H1 (cell line): ENCODE data around the gene CRTC3. TPM values are rescaled to one million over a fixed set of nuclear protein-coding genes. Genes with fewer than 3 reads are reported as not detected.

Experiments
- CTCF ChIA-PET: fragments of 300-600 bp; sonication (Branson Sonifier 250); formaldehyde crosslinking; loops from one replicate; lab custom pipeline; 2021; ENCODE audit not compliant: partially characterized antibody; lab: Charles Lee
- POLR2A ChIA-PET: fragments of 300-600 bp; sonication (Branson Sonifier 250); formaldehyde crosslinking; loops from one replicate; lab custom pipeline; 2021; ENCODE audit warnings: inconsistent platforms; ENCODE audit not compliant: partially characterized antibody; lab: Charles Lee
- DNase-seq, 2 experiments: peaks; one replicate each; pipeline versions ENCODE4 v3.0.0 to v3.0.0-alpha.2; 2010 to 2022; ENCODE audit warnings: low spot score in 2 of 2, low read depth in 1 of 2, mixed read lengths in 1 of 2
- FAIRE-seq: peaks from 2 replicates; lab custom pipeline; 2011; peaks lifted over from hg19 to GRCh38; lab: Jason Lieb, UNC
- H2AFZ ChIP-seq: 2 replicates; pipeline ENCODE4 v1.8.1; 2012; ENCODE audit warnings: low read length, inconsistent platforms
- H2AK5ac ChIP-seq: 2 replicates; pipeline ENCODE4 v1.6.1; 2013; ENCODE audit warnings: low read depth, low read length
- H2BK120ac ChIP-seq: replicated peaks from 2 replicates; pipeline ENCODE3; 2013; ENCODE audit warnings: low read depth, low read length, inconsistent platforms
- H2BK12ac ChIP-seq: 2 replicates; pipeline ENCODE4 v1.6.1; 2013; ENCODE audit warnings: low read depth, low read length
- H2BK15ac ChIP-seq: 2 replicates; pipeline ENCODE4 v1.6.1; 2013; ENCODE audit warnings: low read length
- H2BK20ac ChIP-seq: 2 replicates; pipeline ENCODE4 v1.6.1; 2013; ENCODE audit warnings: low read length
- H2BK5ac ChIP-seq: 2 replicates; pipeline ENCODE4 v1.6.1; 2013; ENCODE audit warnings: low read depth, low read length
- H3K14ac ChIP-seq: 2 replicates; pipeline ENCODE4 v1.6.1; 2013; ENCODE audit warnings: inconsistent platforms; ENCODE audit not compliant: insufficient read length
- H3K18ac ChIP-seq: 2 replicates; pipeline ENCODE4 v1.6.1; 2013; ENCODE audit warnings: low read length; ENCODE audit errors: extremely low read depth
- H3K23ac ChIP-seq: 2 replicates; pipeline ENCODE4 v1.6.1; 2013; ENCODE audit warnings: inconsistent platforms; ENCODE audit not compliant: insufficient read length
- H3K23me2 ChIP-seq: 2 replicates; pipeline ENCODE4 v1.6.1; 2013; ENCODE audit warnings: low read depth, low read length
- H3K27ac ChIP-seq: 2 replicates; pipeline ENCODE4 v1.6.1; 2011; ENCODE audit warnings: low read depth, low read length, inconsistent platforms
- H3K27me3 ChIP-seq, 4 experiments: replicated peaks in 1 of 4; 1 replicate in 1 of 4; 2 replicates in 3 of 4; pipeline versions ENCODE4 v1.6.1 to v1.8.1; 2011 to 2013; ENCODE audit warnings: low read length in 3 of 4, mild to moderate bottlenecking in 3 of 4, inconsistent platforms in 2 of 4, mixed read lengths in 2 of 4, moderate library complexity in 1 of 4; ENCODE audit not compliant: control insufficient read depth in 3 of 4, insufficient read depth in 3 of 4; ENCODE audit errors: extremely low read depth in 1 of 4
- H3K36me3 ChIP-seq, 4 experiments: 2 replicates each; pipeline versions ENCODE4 v1.6.1 to v1.8.1; 2011 to 2013; ENCODE audit warnings: mild to moderate bottlenecking in 4 of 4, low read length in 3 of 4, moderate library complexity in 2 of 4, control low read depth in 1 of 4, inconsistent platforms in 1 of 4; ENCODE audit not compliant: insufficient read depth in 4 of 4, control insufficient read depth in 2 of 4
- H3K4ac ChIP-seq: replicated peaks from 2 replicates; pipeline ENCODE3; 2013; ENCODE audit warnings: low read length, low read depth, mixed read lengths, inconsistent platforms; ENCODE audit not compliant: insufficient read length
- H3K4me1 ChIP-seq, 4 experiments: replicated peaks in 1 of 4; 1 replicate in 1 of 4; 2 replicates in 3 of 4; pipeline versions ENCODE4 v1.6.1 to v1.8.1; 2011 to 2013; ENCODE audit warnings: low read length in 3 of 4, inconsistent platforms in 2 of 4, mixed read lengths in 1 of 4; ENCODE audit not compliant: insufficient read depth in 4 of 4, control insufficient read depth in 3 of 4
- H3K4me2 ChIP-seq, 2 experiments: 2 replicates each; pipeline versions ENCODE4 v1.6.1 to v1.8.1; 2011 to 2013; ENCODE audit warnings: low read depth in 2 of 2, low read length in 2 of 2, control low read depth in 1 of 2, inconsistent platforms in 1 of 2, mild to moderate bottlenecking in 1 of 2; ENCODE audit not compliant: insufficient read depth in 1 of 2
- H3K4me3 ChIP-seq, 4 experiments: fragments of 200-600, 300-600 bp in 1 of 4; sonication (generic), shearing (Covaris generic), sonication (Bioruptor Twin) in 1 of 4; 2 replicates each; pipeline versions ENCODE4 v1.5.1 to v1.8.1; 2011 to 2016; ENCODE audit warnings: low read length in 4 of 4, low read depth in 3 of 4, control low read depth in 2 of 4, inconsistent platforms in 2 of 4, mild to moderate bottlenecking in 2 of 4, mixed read lengths in 1 of 4, moderate library complexity in 1 of 4; ENCODE audit not compliant: insufficient read depth in 2 of 4; ENCODE audit errors: extremely low read depth in 1 of 4
- H3K56ac ChIP-seq: replicated peaks from 2 replicates; pipeline ENCODE3; 2013; ENCODE audit warnings: low read depth, mild to moderate bottlenecking, mixed read lengths, low read length, inconsistent platforms; ENCODE audit not compliant: insufficient read length
- H3K79me1 ChIP-seq: 2 replicates; pipeline ENCODE4 v1.6.1; 2013; ENCODE audit warnings: low read depth, low read length, control low read depth
- H3K79me2 ChIP-seq, 2 experiments: 2 replicates each; pipeline versions ENCODE4 v1.6.1 to v1.8.1; 2012 to 2013; ENCODE audit warnings: low read length in 2 of 2, mild to moderate bottlenecking in 2 of 2, inconsistent platforms in 1 of 2; ENCODE audit not compliant: insufficient read depth in 2 of 2, control insufficient read depth in 1 of 2
- H3K9ac ChIP-seq, 4 experiments: replicated peaks in 1 of 4; 1 replicate in 1 of 4; 2 replicates in 3 of 4; pipeline versions ENCODE4 v1.6.1 to v1.8.1; 2011 to 2013; ENCODE audit warnings: low read depth in 3 of 4, low read length in 3 of 4, control low read depth in 2 of 4, mild to moderate bottlenecking in 2 of 4, moderate library complexity in 2 of 4, inconsistent platforms in 1 of 4; ENCODE audit errors: extremely low read depth in 1 of 4
- H3K9me3 ChIP-seq, 2 experiments: 2 replicates each; pipeline versions ENCODE4 v1.6.1 to v1.8.1; 2012 to 2013; ENCODE audit warnings: mild to moderate bottlenecking in 2 of 2, moderate library complexity in 2 of 2, control low read depth in 1 of 2, inconsistent platforms in 1 of 2, low read depth in 1 of 2, low read length in 1 of 2, mixed read lengths in 1 of 2; ENCODE audit not compliant: insufficient read depth in 2 of 2
- H4K20me1 ChIP-seq, 2 experiments: replicated peaks in 1 of 2; 2 replicates each; pipeline versions ENCODE3 to v1.8.1; 2011 to 2013; ENCODE audit warnings: inconsistent platforms in 2 of 2, low read length in 2 of 2, mild to moderate bottlenecking in 1 of 2; ENCODE audit not compliant: insufficient read depth in 2 of 2, control insufficient read depth in 1 of 2
- H4K5ac ChIP-seq: 2 replicates; pipeline ENCODE4 v1.6.1; 2013; ENCODE audit warnings: low read length, low read depth, mixed read lengths, inconsistent platforms; ENCODE audit not compliant: insufficient read length
- H4K8ac ChIP-seq: 2 replicates; pipeline ENCODE4 v1.8.0; 2013; ENCODE audit warnings: mild to moderate bottlenecking, moderate library complexity, low read length, inconsistent platforms; ENCODE audit not compliant: insufficient read depth; ENCODE audit errors: extremely low read depth
- H4K91ac ChIP-seq: replicated peaks from 2 replicates; pipeline ENCODE3; 2013; ENCODE audit warnings: low read length, mixed read lengths, inconsistent platforms; ENCODE audit not compliant: insufficient read length
- CREB1 ChIP-seq: IDR thresholded peaks from 2 replicates; pipeline ENCODE4 v1.6.1; 2012; ENCODE audit warnings: inconsistent platforms
- RBBP5 ChIP-seq: IDR thresholded peaks from 2 replicates; pipeline ENCODE4 v1.7.1; 2012; ENCODE audit warnings: low read depth, mild to moderate bottlenecking, inconsistent platforms, low read length, moderate library complexity, borderline replicate concordance
- ZNF274 ChIP-seq: IDR thresholded peaks from 2 replicates; pipeline ENCODE4 v1.7.0; 2012; ENCODE audit warnings: low read length, borderline replicate concordance; ENCODE audit errors: extremely low read depth
- whole genome bisulfite sequencing, 2 experiments: shearing (Covaris generic) in 1 of 2; methylation state at CpG; one replicate each; pipeline versions ENCODE4 v1.1.6 to v1.1.7; 2013 to 2015; ENCODE audit warnings: low lambda C conversion rate in 2 of 2, mixed read lengths in 2 of 2, inconsistent platforms in 1 of 2, low coverage in 1 of 2, missing lambda C conversion rate in 1 of 2; ENCODE audit not compliant: insufficient replicate concordance in 2 of 2, insufficient coverage in 1 of 2, insufficient read length in 1 of 2; ENCODE audit errors: extremely low coverage in 1 of 2, missing lambda C conversion rate in 1 of 2; 5-methylcytosine and 5-hydroxymethylcytosine counted together
- polyA plus RNA-seq, 7 experiments: library from polyadenylated mRNA; depleted of rRNA in 3 of 7; stranded (reverse) in 5 of 7; unstranded in 2 of 7; fragments of >200 nt in 5 of 7; fragments of 200-250 nt in 2 of 7; gene quantifications; 1 replicate in 5 of 7; 2 replicates in 1 of 7; 4 replicates in 1 of 7; pipeline versions ENCODE4 v1.2.1 to v1.2.3, GENCODE V29; 2011 to 2013; ENCODE audit warnings: missing spikeins in 2 of 7, mixed read lengths in 2 of 7
- total RNA-seq: library from RNA; stranded (reverse); fragmentation: NEBNext Ultra II Directional; extraction: Animal tissue kit (Norgen Biotek cat#: 25700); gene quantifications from 2 replicates; pipeline ENCODE4 v1.2.1, GENCODE V29; 2021

Gene CRTC3
- total and polyA plus RNA-seq, 2 of the 8 experiments (the other 6 are each of a cell fraction or from before 2014, with no cell fraction given), result 5.0 to 5.3 TPM

- H3K4me2 ChIP-seq, result no peak overlapping the region
- H4K20me1 ChIP-seq, result no peaks in the 10 kb centered on the region
- H3K27ac ChIP-seq, result no peak overlapping the region
- no peak overlapping the region for H2BK120ac ChIP-seq
- no peak overlapping the region for H4K8ac ChIP-seq
- no peak overlapping the region for H2AK5ac ChIP-seq
- FAIRE-seq (no peak), DNase-seq (no peak)
- H3K27me3 ChIP-seq, result no peaks in the 10 kb centered on the region
- no peak overlapping the region for H3K14ac ChIP-seq
- TF ChIP-seq ZNF274, result no peak
- no peak for TF ChIP-seq CREB1
- no peak for TF ChIP-seq RBBP5
- ChIA-PET POLR2A (no interaction called here), CTCF (interaction anchor here (0.7 to 1.2 kb wide), 3 partner anchors 9 to 251 kb away, joined by 3 read pairs; no protein-coding TSS in a partner anchor)
- H3K56ac ChIP-seq, result no peak overlapping the region
- no peak overlapping the region for H2BK5ac ChIP-seq
- no peak overlapping the region for H3K4ac ChIP-seq
- H3K18ac ChIP-seq, result no peak overlapping the region
- WGBS, 2 experiments, result 91% methylated on average over 8 of the region's 8 CpGs; no CpG with 5 or more reads in 1 of the 2 experiments
- no peaks in the 10 kb centered on the region for H3K9me3 ChIP-seq
- no peak overlapping the region for H2BK12ac ChIP-seq
- no peak overlapping the region for H3K4me3 ChIP-seq
- no peaks in the 10 kb centered on the region for H3K79me1 ChIP-seq
- no peak overlapping the region for H2BK15ac ChIP-seq
- no peaks in the 10 kb centered on the region for H3K36me3 ChIP-seq
- H2BK20ac ChIP-seq, result no peak overlapping the region
- no peaks in the 10 kb centered on the region for H3K79me2 ChIP-seq
- no peak overlapping the region for H3K9ac ChIP-seq
- no peaks in the 10 kb centered on the region for H3K23me2 ChIP-seq
- H2AFZ ChIP-seq, result no peak overlapping the region
- H3K4me1 ChIP-seq, result no peaks in the 10 kb centered on the region; a peak in 1 of 7 replicates
- no peak overlapping the region for H4K91ac ChIP-seq
- H4K5ac ChIP-seq, result no peak overlapping the region
- no peak overlapping the region for H3K23ac ChIP-seq
Measured at GRCh38 chr15:90552162-90552928, 22.6 kb downstream of the CRTC3 start.
